ENCODE results near the gene CACNA2D4. TPM values are rescaled to one million over a fixed set of nuclear protein-coding genes. Genes with fewer than 3 reads are reported as not detected.

CACNA2D4 gene
- total RNA-seq, 1 experiment from 2014 or later = 1.7 TPM

DNA sequence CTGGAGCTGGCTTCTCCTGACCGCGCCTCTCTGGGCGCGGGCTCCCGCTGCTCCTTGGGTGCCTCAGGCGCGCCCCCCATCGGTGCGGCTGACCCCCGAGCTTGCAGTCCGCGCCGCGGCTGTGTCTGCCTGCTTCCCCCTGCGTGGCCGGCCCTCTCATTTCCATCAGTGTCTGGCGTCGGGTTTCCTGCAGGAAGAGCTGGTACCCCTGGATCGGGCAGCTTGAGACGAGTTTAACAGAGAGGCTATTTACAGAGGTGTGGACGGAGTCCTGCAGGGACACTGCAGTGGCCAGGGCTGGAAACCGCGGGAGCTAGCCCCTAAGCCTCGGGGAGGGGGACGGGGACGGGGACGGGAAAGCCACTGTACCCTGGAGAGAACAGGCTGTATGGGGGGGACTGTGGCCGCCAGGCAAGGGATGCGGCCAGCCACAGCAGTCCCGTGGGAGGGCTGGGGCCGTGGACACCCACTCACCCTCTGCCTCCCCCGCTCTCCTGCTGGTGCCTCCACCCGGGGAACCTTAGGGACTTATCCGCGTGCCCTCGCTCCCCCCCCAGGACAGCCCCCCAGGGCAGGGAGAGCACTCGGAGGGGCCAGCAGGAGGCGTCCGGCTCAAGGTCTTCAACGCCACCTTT lies 3.7 kb upstream of the CACNA2D4 start (continued):
- TF ChIP-seq SP1 (IDR thresholded peaks at IDR 0.05; ENCODE audit: low read depth) = no peak

GRCh38 chr12:1920971-1921370 lies 2.5 kb upstream of the CACNA2D4 start:
- H3K4me1 ChIP-seq (ENCODE audit: control insufficient read depth in 1 of 2, insufficient read depth in 2 of 2, low read length in 2 of 2) = no peaks in the 10 kb centered on the region
- no peak overlapping the region for H3K9ac ChIP-seq (ENCODE audit: low read length)
- no TSS peak for BruUV-seq (replicated peaks)
- intact Hi-C loops (cut with micrococcal nuclease) = no loop called here
- H3K9me3 ChIP-seq (ENCODE audit: control insufficient read depth in 1 of 2, insufficient read depth in 1 of 2, low read depth in 1 of 2, low read length in 2 of 2) = no peaks in the 10 kb centered on the region
- ChIA-PET POLR2A (no interaction called here), CTCF (no interaction called here), RAD21 (ENCODE audit: low non-redundant PET in 1 of 2, low total read pairs in 2 of 2, uncharacterized antibody in 2 of 2, unreplicated experiment in 2 of 2) (no interaction called here)
- no peaks in the 10 kb centered on the region for H3K79me2 ChIP-seq (ENCODE audit: insufficient read depth, low read length)
- H2AFZ ChIP-seq (ENCODE audit: low read depth, low read length, poor library complexity, severe bottlenecking) = no peak overlapping the region
- no peaks in the 10 kb centered on the region for H3K27me3 ChIP-seq (ENCODE audit: insufficient read depth, low read length)
- H3K4me3 ChIP-seq (replicated peaks in 1 of 2; ENCODE audit: low read depth in 1 of 2, low read length in 2 of 2) = no peak overlapping the region
- DNase-seq (ENCODE audit: low read depth, low spot score) (no peak), ATAC-seq (no peak)
- no peaks in the 10 kb centered on the region for H3K36me3 ChIP-seq (ENCODE audit: control insufficient read depth in 1 of 2, insufficient read depth in 2 of 2, low read length in 2 of 2)
- H3K4me2 ChIP-seq (ENCODE audit: low read length) = no peak overlapping the region
- H3K9me2 ChIP-seq (ENCODE audit: insufficient read depth) = no peaks in the 10 kb centered on the region
- TF ChIP-seq, protein P1, sequence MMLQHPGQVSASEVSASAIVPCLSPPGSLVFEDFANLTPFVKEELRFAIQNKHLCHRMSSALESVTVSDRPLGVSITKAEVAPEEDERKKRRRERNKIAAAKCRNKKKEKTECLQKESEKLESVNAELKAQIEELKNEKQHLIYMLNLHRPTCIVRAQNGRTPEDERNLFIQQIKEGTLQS (IDR thresholded peaks at IDR 0.05) = no peak
- TF ChIP-seq, protein P2, sequence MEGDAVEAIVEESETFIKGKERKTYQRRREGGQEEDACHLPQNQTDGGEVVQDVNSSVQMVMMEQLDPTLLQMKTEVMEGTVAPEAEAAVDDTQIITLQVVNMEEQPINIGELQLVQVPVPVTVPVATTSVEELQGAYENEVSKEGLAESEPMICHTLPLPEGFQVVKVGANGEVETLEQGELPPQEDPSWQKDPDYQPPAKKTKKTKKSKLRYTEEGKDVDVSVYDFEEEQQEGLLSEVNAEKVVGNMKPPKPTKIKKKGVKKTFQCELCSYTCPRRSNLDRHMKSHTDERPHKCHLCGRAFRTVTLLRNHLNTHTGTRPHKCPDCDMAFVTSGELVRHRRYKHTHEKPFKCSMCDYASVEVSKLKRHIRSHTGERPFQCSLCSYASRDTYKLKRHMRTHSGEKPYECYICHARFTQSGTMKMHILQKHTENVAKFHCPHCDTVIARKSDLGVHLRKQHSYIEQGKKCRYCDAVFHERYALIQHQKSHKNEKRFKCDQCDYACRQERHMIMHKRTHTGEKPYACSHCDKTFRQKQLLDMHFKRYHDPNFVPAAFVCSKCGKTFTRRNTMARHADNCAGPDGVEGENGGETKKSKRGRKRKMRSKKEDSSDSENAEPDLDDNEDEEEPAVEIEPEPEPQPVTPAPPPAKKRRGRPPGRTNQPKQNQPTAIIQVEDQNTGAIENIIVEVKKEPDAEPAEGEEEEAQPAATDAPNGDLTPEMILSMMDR (IDR thresholded peaks at IDR 0.05 in 2 of 3, conservative IDR thresholded peaks at IDR 0.05 in 1 of 3; ENCODE audit: borderline replicate concordance in 1 of 3, insufficient read depth in 1 of 3, low read depth in 2 of 3, low read length in 2 of 3) = no peak
- TF ChIP-seq EGR1 (IDR thresholded peaks at IDR 0.05; ENCODE audit: low read depth) (no peak), ZNF274 (IDR thresholded peaks at IDR 0.05; ENCODE audit: low read depth, low read length) (no peak)
- TF ChIP-seq, protein P3, sequence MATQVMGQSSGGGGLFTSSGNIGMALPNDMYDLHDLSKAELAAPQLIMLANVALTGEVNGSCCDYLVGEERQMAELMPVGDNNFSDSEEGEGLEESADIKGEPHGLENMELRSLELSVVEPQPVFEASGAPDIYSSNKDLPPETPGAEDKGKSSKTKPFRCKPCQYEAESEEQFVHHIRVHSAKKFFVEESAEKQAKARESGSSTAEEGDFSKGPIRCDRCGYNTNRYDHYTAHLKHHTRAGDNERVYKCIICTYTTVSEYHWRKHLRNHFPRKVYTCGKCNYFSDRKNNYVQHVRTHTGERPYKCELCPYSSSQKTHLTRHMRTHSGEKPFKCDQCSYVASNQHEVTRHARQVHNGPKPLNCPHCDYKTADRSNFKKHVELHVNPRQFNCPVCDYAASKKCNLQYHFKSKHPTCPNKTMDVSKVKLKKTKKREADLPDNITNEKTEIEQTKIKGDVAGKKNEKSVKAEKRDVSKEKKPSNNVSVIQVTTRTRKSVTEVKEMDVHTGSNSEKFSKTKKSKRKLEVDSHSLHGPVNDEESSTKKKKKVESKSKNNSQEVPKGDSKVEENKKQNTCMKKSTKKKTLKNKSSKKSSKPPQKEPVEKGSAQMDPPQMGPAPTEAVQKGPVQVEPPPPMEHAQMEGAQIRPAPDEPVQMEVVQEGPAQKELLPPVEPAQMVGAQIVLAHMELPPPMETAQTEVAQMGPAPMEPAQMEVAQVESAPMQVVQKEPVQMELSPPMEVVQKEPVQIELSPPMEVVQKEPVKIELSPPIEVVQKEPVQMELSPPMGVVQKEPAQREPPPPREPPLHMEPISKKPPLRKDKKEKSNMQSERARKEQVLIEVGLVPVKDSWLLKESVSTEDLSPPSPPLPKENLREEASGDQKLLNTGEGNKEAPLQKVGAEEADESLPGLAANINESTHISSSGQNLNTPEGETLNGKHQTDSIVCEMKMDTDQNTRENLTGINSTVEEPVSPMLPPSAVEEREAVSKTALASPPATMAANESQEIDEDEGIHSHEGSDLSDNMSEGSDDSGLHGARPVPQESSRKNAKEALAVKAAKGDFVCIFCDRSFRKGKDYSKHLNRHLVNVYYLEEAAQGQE (IDR thresholded peaks at IDR 0.05; ENCODE audit: low read depth) = no peak
- H3K27ac ChIP-seq (ENCODE audit: low read depth, low read length) = no peak overlapping the region
- no peaks in the 10 kb centered on the region for H4K20me1 ChIP-seq (ENCODE audit: insufficient read depth)
